ENCODE results near the gene CAMK1D.

The CAMK1D gene

DNA sequence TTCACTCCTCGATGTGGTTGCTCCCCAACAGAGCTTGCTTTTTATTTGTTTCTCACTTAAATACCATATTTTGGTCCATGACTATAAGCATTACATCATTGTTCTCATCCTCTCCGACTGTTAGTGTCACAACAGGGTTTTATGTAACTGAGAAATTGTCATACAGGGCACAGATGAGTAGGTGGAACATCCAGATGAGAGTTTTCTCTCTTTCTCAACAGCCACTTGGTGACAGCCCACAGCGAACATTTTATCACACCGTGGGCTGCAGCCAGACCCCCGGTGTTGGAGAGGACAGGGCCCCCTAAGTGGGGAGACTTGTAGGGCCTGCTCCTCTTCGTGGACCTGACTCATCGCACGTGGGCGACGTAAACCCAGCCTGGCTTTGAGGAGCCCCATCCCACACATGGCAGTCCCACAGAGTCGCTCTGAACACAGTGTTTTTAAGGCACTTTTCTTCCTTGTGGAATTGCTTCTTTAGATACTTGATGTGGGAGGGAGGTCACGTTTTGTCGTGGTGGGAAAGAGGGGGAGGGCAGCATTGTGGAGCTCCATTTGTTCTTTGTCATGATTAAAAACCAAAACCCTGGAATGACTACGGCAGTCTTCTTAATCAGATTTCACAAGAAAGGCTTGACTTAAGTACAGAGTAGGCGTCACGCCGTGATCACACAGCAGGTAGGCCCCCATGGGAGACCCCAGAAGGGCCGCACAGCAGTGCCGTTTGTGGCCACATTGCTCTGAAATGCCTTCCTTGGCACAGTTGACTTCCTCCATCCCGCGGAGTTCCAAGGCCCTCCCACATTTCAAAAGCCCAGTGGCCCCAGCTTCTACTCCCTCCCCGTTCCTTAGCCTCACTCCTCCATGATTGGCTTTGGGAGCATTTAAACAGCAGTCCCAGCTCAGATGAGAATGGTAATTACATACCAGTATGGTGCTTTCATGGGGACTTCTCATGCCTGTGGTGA, 431.6 kb downstream of the CAMK1D start:
- DNase-seq = peak; percentile 28

GRCh38 chr10:12781976-12782375, 432.6 kb downstream of the CAMK1D start:
- DNase-seq = no peak

GRCh38 chr10:12782537-12782936, 433.2 kb downstream of the CAMK1D start:
- peak; percentile 32 for DNase-seq

DNA sequence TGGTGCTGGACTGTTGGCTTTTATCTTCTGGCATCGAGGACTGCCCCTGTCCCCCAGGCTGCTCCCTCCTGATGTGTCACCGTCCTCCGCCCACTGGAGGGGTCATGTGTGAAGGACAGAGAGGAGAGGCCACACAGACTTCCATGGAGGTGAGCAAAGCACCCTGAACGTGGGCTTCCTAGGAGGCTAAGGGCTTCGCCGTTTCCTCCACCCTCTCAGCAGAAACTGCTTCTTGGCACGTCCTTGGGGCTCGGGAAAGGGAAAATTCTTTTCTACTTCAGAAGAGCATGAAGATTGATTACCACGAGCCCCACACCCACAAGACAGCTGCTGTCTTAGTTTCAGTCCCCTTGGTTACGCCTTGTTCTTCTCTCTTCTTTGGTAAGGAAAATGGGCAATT, 433.9 kb downstream of the CAMK1D start:
- DNase-seq = no peak

- no peak for DNase-seq
These were observed 435.3 kb downstream of the CAMK1D start for GRCh38 chr10:12784646-12785045.

GRCh38 chr10:12785415-12785831, 436.1 kb downstream of the CAMK1D start:
- DNase-seq = no peak

GRCh38 chr10:12787297-12787696, 437.9 kb downstream of the CAMK1D start:
- no peak for DNase-seq

- no peak for DNase-seq
These were observed 438.9 kb downstream of the CAMK1D start for GRCh38 chr10:12788277-12788676.

GRCh38 chr10:12790270-12790669, 440.9 kb downstream of the CAMK1D start:
- DNase-seq = no peak

- no peak for DNase-seq
These were observed 442.4 kb downstream of the CAMK1D start for GRCh38 chr10:12791728-12792127.

- DNase-seq = no peak
These were observed 443.7 kb downstream of the CAMK1D start for GRCh38 chr10:12792889-12793556.

DNA sequence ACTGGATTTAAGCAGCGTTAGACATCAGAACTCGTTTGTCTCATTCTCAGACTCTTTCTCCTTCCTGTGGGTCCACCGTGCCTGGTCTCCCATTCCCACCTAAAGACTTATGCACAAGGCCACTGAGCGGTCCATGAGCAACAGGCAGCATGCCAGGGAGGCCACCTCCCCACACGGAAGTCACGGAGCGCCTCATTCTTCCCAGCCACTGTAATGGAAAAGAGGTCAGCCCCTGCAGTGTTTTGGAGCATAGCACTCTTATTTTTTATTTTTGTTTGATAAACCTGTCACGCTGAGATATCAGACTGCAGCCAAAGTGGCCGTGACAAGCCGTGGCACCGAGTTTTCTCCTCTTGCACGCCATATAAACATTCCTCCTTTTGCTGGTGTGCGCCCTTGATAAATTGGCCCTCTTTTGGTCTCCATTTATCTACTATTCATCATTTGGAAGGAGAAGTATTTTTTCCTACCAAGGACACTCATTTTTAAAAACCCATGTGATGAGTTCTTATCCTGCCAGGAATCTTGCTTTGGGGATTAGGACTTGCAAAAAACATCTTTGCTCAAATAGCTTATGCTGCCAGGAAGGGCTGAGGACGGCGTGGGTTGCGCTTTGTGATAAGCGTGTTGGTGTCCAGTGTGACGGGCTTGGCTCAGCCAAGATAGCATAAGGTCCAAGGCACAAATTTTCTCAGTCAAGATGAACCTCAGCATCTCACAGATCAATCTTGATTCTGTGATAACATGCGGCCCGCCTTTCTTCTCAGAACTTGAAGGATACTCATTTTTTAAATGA, 446.2 kb downstream of the CAMK1D start:
- DNase-seq = no peak

- DNase-seq = no peak
These were observed 447.2 kb downstream of the CAMK1D start for GRCh38 chr10:12796401-12797160.

DNA sequence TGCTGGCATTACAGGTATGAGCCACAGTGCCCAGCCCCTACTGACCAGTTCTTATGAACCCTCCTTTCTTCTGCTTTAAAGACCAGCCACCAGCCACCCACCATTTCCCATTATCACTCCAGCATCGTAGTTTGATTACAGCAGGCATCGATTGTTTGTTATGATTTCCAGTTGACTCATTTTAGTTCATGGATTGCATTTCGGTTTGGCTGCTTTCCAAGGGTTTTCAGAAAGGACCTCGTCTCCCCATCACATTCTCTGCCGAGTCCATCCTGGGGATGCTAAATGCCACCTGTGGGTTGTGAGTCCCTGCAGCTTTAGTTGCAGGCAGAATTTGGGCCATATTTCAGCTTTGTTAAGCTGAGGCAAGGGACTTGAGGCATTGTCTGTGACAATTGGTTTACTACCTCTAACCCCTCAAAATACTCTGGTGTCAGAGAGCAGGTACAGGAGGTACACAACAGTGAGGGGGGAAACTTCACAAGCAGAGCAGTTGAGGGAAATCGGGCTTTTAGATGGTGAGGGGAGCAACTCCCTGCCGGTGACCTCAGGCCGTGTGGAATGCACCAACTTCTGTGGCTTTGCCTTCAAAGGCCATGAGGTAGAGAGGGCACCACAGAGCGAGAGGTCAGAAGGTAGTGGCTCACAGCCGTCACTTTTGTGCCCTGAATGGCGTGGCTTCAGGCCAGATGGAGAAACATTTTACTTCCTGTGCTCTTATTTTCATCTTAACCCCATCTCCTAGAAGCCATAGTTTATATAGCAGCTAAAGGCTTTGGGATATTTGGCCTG, 448.3 kb downstream of the CAMK1D start:
- no peak for DNase-seq

- DNase-seq = no peak
These were observed 449.8 kb downstream of the CAMK1D start for GRCh38 chr10:12799144-12799543.

- DNase-seq = no peak
These were observed 450.4 kb downstream of the CAMK1D start for GRCh38 chr10:12799714-12800113.

DNA sequence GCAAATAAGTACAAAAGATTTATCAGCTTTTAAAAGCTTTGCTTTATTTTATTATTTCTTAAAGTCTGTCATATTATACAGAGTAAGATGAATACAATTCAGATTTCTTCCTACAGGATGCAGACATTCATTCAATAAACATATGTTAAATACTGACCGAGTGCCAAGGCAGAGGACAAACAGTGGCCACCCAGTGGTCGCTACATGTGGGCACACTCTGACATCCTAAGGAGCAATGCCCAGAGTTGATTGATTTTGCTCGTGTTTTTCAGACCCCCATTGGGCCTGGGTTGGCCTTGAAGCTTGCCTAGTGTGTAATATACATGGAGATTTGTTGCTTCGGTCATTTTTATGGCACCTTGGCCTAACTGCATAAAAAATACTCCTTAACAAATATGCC, 451.0 kb downstream of the CAMK1D start:
- no peak for DNase-seq

DNA sequence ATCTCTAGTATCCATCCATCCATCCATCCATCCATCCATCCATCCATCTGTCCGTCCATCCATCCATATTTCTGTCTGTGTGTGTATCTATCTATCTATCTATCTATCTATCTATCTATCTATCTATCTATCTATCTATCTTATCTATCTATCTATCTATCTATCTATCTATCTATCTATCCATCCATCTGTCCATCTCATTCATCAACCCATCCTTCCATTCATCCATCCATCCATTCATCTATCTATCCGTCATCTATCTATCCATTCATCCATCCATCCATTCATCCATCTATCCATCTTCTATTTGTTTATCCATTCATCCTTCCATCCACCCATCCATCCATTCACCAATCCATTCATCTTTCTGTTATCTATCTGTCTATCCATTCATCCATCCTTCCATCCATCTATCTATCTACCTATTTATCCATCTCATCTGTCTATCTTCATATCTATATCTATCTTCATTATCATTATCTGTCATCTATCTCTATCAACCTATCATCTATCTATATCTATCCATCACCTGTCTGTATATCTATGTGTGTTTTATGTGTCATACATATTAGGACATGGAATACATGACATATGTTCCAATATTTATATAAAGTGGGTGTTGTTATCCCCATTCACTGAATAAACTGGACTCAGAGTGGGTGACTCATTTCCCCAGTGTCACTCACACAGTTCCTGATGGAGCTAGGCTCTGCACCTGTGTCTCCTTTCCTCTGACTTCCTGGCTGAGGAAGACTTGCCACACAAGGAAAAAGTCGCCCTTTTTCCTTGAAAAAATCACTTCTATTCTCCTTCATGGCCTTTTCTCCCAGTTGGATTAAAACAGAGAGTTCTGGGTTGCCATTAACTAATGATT, 452.1 kb downstream of the CAMK1D start:
- DNase-seq = no peak

DNA sequence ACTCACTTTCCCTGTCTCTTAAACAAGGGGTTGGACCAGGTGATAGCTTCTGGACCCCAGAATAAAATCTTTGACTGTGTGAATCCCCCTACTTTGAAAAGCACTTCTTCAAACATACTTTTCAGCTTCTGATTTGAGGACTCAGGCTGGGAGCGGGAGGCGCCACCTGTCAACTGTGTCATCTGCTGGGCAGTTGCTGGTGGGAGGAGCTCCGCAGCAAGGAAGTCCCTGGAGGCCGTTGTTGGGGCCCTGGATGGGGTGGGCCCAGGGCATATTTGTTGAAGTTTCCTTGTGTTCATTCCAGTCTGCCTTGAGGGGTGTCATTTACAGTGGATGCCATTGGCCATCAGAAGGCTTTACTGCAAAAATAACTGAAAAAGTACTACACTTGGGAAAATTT, 454.4 kb downstream of the CAMK1D start:
- no peak for DNase-seq

GRCh38 chr10:12806228-12807095, 457.1 kb downstream of the CAMK1D start:
- DNase-seq = no peak

Measured in activated CD4-positive, alpha-beta T cell treated with anti-CD3 and anti-CD28 coated beads, Interleukin-10, Interleukin-2, amounts not matched to agents 100 ng/mL and 50 ng/mL, durations not matched to agents 16 hours and 8 hours (primary cell).